ENCODE results near the gene ITPRID2. TPM values are rescaled to one million over a fixed set of nuclear protein-coding genes. Genes with fewer than 3 reads are reported as not detected.

Gene ITPRID2
- total and polyA plus RNA-seq, 2 donors from 2014 or later: 29.9 to 191 TPM

DNA sequence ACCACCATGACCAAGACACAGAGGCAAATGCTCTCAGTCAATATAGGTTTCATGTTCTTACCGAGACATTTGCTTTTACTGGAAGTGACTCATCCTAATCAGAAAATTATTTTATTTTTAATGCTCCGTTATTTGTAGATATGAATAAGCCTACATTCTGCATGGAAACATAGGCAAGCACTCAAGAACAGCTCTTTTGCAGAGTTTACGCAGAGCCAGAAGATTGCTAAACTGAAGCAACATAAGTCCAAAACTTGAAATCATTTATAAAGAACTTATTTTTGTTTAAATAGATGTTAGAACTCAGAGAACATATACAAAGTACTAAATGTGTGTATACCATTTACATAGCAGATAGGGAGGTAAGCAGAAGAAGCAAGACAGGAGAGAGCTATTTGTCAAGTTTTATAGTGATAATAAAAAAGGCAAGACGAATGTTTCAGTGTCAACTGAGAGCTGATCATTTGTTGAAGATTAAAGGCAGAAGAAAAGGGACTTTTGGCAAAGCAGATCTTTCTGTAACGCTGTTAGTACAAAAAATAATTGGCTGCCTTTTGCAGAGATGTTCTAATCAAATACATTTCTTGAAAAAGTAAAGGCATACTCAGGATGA is 81.7 kb downstream of the ITPRID2 start:
- FAIRE-seq: no peak
- Histone ChIP-seq H3K36me3 (ENCODE audit: control insufficient read depth in 2 of 3, insufficient read depth in 3 of 3, low read length in 3 of 3) (no peaks in the 10 kb centered on the region), H3K9me3 (ENCODE audit: control insufficient read depth in 2 of 3, insufficient read depth in 1 of 3, low read length in 3 of 3) (no peaks in the 10 kb centered on the region), H3K4me3 (ENCODE audit: low read length in 3 of 3) (no peak overlapping the region), H3K4me1 (ENCODE audit: control insufficient read depth in 2 of 3, insufficient read depth in 2 of 3, low read depth in 1 of 3, low read length in 3 of 3) (no peaks in the 10 kb centered on the region), H3K9ac (ENCODE audit: low read length in 3 of 3) (no peak overlapping the region), H3K27me3 (ENCODE audit: control insufficient read depth, insufficient read depth, low read length) (no peaks in the 10 kb centered on the region), H3K27ac (ENCODE audit: low read depth in 2 of 2, low read length in 2 of 2) (no peak overlapping the region)
- intact Hi-C loops (cut with DNase I): no loop called here
- peak in 2 of 5 donors; percentile 50 to 63 for DNase-seq
- TF ChIP-seq, protein P1, sequence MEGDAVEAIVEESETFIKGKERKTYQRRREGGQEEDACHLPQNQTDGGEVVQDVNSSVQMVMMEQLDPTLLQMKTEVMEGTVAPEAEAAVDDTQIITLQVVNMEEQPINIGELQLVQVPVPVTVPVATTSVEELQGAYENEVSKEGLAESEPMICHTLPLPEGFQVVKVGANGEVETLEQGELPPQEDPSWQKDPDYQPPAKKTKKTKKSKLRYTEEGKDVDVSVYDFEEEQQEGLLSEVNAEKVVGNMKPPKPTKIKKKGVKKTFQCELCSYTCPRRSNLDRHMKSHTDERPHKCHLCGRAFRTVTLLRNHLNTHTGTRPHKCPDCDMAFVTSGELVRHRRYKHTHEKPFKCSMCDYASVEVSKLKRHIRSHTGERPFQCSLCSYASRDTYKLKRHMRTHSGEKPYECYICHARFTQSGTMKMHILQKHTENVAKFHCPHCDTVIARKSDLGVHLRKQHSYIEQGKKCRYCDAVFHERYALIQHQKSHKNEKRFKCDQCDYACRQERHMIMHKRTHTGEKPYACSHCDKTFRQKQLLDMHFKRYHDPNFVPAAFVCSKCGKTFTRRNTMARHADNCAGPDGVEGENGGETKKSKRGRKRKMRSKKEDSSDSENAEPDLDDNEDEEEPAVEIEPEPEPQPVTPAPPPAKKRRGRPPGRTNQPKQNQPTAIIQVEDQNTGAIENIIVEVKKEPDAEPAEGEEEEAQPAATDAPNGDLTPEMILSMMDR (IDR thresholded peaks at IDR 0.05; ENCODE audit: borderline replicate concordance, extremely low read depth, insufficient read depth): no peak

DNA sequence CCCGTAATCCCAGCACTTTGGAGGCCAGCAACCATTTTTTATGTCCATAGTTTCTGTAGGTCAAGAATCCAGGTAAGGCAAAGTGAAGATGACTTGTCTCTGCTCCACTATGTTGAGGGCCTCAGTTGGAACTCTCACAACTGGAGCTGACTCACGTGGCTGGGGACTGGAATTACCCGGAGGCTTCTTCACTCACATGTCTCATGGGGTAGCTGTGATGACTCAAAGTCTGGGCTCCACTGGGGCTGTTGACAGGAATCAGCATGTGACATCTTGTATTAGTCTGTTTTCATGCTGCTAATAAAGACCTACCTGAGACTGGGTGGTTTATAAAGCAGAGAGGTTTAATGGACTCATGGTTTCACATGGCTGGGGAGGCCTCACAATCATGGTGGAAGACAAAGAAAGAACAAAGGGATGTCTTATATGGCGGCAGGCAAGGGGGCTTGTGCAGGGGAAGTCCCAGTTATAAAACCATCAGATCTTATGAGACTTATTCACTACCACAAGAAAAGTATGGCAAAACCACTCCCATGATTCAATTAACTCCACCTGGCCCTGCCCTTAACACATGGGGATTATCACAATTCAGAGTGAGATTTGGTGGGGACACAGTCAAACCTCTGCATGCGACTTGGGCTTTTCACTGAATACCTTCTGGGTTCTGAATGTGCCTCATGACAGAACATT is 86.3 kb downstream of the ITPRID2 start:
- FAIRE-seq (no peak), DNase-seq (no peak)
- TF ChIP-seq, protein P1 (IDR thresholded peaks at IDR 0.05; ENCODE audit: borderline replicate concordance, extremely low read depth, insufficient read depth): no peak
- H3K4me3 ChIP-seq (ENCODE audit: low read length in 3 of 3): no peak overlapping the region
- no peak overlapping the region for H3K9ac ChIP-seq (ENCODE audit: low read length in 3 of 3)
- no peaks in the 10 kb centered on the region for H3K27me3 ChIP-seq (ENCODE audit: control insufficient read depth, insufficient read depth, low read length)
- no peaks in the 10 kb centered on the region for H3K36me3 ChIP-seq (ENCODE audit: control insufficient read depth in 2 of 3, insufficient read depth in 3 of 3, low read length in 3 of 3)
- no peak overlapping the region for H3K27ac ChIP-seq (ENCODE audit: low read depth in 2 of 2, low read length in 2 of 2)
- H3K9me3 ChIP-seq (ENCODE audit: control insufficient read depth in 2 of 3, insufficient read depth in 1 of 3, low read length in 3 of 3): no peaks in the 10 kb centered on the region
- no peaks in the 10 kb centered on the region for H3K4me1 ChIP-seq (ENCODE audit: control insufficient read depth in 2 of 3, insufficient read depth in 2 of 3, low read depth in 1 of 3, low read length in 3 of 3)
- intact Hi-C loops (cut with DNase I): no loop called here

DNA sequence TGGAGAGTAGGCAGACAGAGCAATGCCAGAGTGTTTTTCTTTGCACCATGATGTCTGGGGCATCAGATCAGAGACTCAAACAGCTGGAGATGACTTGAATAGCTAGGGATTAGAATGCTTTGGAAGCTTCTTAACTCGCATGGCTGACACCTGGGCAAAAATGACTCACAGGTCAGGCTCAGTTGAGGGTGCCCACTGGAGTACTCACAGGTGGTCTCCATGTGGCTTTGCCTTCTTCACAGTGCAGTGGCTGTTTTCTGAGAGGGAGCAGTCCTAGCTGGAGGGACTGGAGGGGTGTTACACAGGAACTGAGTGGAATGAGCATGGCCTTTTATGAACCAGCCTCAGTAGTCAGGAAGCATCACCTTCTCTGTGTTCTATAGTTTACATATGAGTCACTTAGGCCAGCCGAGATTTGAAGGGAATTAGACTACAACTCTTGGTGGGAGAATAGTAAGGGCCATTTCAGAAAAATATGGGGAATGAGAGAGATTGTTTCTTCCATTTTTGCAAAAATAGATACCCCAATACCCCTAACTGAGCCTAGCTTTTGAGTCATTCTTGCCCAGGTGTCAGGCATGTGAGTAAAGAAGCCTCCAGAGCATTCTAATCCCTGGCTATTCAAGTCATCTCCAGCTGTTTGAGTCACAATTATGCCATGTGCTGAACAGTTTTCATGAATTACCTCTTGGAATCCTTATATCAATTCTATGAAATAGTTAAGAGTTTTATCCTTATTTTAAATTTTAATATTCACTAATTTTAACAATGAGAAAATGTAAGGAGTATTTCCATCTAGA is 87.0 kb downstream of the ITPRID2 start:
- no peak for FAIRE-seq

More for the DNA sequence above, 87.0 kb downstream of the ITPRID2 start:
- Histone ChIP-seq H3K9me3 (ENCODE audit: control insufficient read depth in 2 of 3, insufficient read depth in 1 of 3, low read length in 3 of 3) (no peaks in the 10 kb centered on the region), H3K27ac (ENCODE audit: low read depth in 2 of 2, low read length in 2 of 2) (no peak overlapping the region), H3K36me3 (ENCODE audit: control insufficient read depth in 2 of 3, insufficient read depth in 3 of 3, low read length in 3 of 3) (no peaks in the 10 kb centered on the region), H3K9ac (ENCODE audit: low read length in 3 of 3) (no peak overlapping the region), H3K4me3 (ENCODE audit: low read length in 3 of 3) (no peak overlapping the region), H3K27me3 (ENCODE audit: control insufficient read depth, insufficient read depth, low read length) (no peaks in the 10 kb centered on the region), H3K4me1 (ENCODE audit: control insufficient read depth in 2 of 3, insufficient read depth in 2 of 3, low read depth in 1 of 3, low read length in 3 of 3) (no peaks in the 10 kb centered on the region)
- TF ChIP-seq, protein P1 (IDR thresholded peaks at IDR 0.05; ENCODE audit: borderline replicate concordance, extremely low read depth, insufficient read depth): no peak
- DNase-seq: no peak
- intact Hi-C loops (cut with DNase I): no loop called here

Other genes starting within 250 kb of the ITPRID2 start
- 8.0 TPM for gene CERKL, start 234.6 kb upstream of the ITPRID2 start, total RNA-seq
- gene CERKL, start 234.6 kb upstream of the ITPRID2 start, polyA plus RNA-seq (ENCODE audit: insufficient read depth, low read depth, low replicate concordance): 7.8 TPM
- not detected for gene NEUROD1, start 211.2 kb upstream of the ITPRID2 start, total RNA-seq
- gene NEUROD1, start 211.2 kb upstream of the ITPRID2 start, polyA plus RNA-seq (ENCODE audit: insufficient read depth, low read depth, low replicate concordance): not detected
- 2.5 TPM for gene PPP1R1C, start 94.1 kb downstream of the ITPRID2 start, total RNA-seq
- gene PPP1R1C, start 94.1 kb downstream of the ITPRID2 start, polyA plus RNA-seq (ENCODE audit: insufficient read depth, low read depth, low replicate concordance): 2.5 TPM

All from kidney (tissue), 14 donors.